ENCODE results near the gene RNH1. TPM values are rescaled to one million over a fixed set of nuclear protein-coding genes. Genes with fewer than 3 reads are reported as not detected.

Gene RNH1
- total RNA-seq, 4 donors from 2014 or later: 206 to 378 (median 222) TPM

GRCh38 chr11:496834-497564 lies 10.0 kb downstream of the RNH1 start:
- intact Hi-C loops (cut with DNase I): loop anchor here (5.0 kb wide), 1 partner anchor 35 kb away; no protein-coding TSS in a partner anchor
- Histone ChIP-seq H3K4me1 (peaks cover 0 to 8% (median under 1%) of the 10 kb centered on the region in 3 donors), H3K36me3 (peaks cover 60 to 97% (median 76%) of the 10 kb centered on the region in 3 donors), H3K4me3 (no peak overlapping the region), H3K27me3 (no peaks in the 10 kb centered on the region), H3K9me3 (no peaks in the 10 kb centered on the region), H3K27ac (no peak overlapping the region)
- WGBS, 2 donors: 92 to 93% methylated on average over 34 of the region's 34 CpGs
- no peak for DNase-seq
- TF ChIP-seq, protein P1, sequence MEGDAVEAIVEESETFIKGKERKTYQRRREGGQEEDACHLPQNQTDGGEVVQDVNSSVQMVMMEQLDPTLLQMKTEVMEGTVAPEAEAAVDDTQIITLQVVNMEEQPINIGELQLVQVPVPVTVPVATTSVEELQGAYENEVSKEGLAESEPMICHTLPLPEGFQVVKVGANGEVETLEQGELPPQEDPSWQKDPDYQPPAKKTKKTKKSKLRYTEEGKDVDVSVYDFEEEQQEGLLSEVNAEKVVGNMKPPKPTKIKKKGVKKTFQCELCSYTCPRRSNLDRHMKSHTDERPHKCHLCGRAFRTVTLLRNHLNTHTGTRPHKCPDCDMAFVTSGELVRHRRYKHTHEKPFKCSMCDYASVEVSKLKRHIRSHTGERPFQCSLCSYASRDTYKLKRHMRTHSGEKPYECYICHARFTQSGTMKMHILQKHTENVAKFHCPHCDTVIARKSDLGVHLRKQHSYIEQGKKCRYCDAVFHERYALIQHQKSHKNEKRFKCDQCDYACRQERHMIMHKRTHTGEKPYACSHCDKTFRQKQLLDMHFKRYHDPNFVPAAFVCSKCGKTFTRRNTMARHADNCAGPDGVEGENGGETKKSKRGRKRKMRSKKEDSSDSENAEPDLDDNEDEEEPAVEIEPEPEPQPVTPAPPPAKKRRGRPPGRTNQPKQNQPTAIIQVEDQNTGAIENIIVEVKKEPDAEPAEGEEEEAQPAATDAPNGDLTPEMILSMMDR (IDR thresholded peaks at IDR 0.05): no peak
- TF ChIP-seq POLR2A (IDR thresholded peaks at IDR 0.05): no peak

DNA sequence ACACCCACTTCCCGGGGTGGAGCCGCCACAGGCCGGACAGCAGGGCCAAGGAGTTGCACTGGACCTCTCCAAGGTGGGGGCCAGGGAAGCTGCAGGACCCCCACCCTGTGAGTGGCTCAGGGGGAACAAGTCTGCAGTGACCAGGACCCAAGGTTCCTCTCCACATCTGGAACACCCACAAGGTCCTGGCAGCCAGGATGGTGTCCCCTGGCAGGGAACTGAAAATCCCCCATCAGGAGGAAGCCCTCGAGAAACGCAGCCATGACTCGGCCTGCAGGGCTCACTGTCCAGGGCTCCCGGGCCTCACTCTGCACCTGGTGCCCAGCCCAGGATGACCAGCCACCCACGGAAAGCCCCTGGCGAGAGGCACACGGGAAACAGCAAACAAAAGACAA lies 11.5 kb downstream of the RNH1 start:
- no peaks in the 10 kb centered on the region for H3K27me3 ChIP-seq
- 75 to 100% methylated on average over 3 to 5 of the region's 10 CpGs for WGBS, 2 donors
- H3K9me3 ChIP-seq: no peaks in the 10 kb centered on the region
- no peak overlapping the region for H3K27ac ChIP-seq
- peaks cover 50 to 92% (median 65%) of the 10 kb centered on the region in 3 donors for H3K36me3 ChIP-seq
- intact Hi-C loops (cut with DNase I): loop anchor here (5.0 kb wide), 1 partner anchor 33 kb away; no protein-coding TSS in a partner anchor
- H3K4me1 ChIP-seq: no peaks in the 10 kb centered on the region
- H3K4me3 ChIP-seq: no peak overlapping the region
- no peak for DNase-seq
- TF ChIP-seq, protein P1 (IDR thresholded peaks at IDR 0.05): no peak
- no peak for TF ChIP-seq POLR2A (IDR thresholded peaks at IDR 0.05)

DNA sequence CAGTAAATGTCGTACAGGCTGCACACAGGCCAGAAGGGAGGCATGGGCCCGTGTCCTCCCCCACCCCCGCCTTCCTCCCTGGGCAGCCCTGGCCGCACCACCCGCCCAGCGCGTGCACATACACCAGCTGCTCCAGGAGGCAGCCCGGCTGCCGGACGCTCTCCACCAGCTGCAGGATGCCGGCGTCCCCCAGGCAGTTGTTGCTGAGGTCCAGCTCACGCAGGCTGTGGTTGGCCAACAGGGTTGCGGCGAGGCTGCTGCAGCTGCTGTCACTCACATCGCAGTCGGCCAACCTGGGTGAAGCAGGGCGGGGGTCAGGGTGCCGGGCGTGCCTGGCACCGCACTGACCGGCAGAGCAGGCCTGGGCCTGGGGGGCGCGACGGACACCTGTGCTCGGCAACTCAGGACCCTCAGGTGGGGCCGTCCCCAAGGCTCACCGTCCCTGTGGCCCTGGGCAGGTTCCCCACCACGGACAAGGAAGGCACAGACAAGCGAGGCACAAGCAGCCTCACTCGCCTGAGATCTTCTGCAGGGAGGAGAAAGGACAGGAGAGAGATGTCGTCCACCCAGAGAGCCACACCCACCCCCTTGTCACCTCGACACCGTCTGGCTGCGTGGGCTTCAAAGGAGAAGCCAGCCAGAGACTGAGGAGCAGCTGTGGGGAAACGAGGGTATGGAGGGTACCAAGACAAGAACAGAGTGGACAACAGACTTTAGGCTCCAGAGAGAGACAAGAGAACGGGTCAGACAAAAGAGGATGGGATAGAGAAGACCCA lies 12.1 kb downstream of the RNH1 start:
- no peak for TF ChIP-seq POLR2A (IDR thresholded peaks at IDR 0.05)
- TF ChIP-seq, protein P1 (IDR thresholded peaks at IDR 0.05): no peak
- DNase-seq: no peak
- peaks cover 44 to 92% (median 64%) of the 10 kb centered on the region in 3 donors for H3K36me3 ChIP-seq
- no peak overlapping the region for H3K27ac ChIP-seq
- WGBS, 2 donors: 76 to 80% methylated on average over 3 to 6 of the region's 37 CpGs
- no peaks in the 10 kb centered on the region for H3K4me1 ChIP-seq
- H3K4me3 ChIP-seq: no peak overlapping the region
- H3K27me3 ChIP-seq: no peaks in the 10 kb centered on the region
- intact Hi-C loops (cut with DNase I): loop anchor here (5.0 kb wide), 1 partner anchor 33 kb away; no protein-coding TSS in a partner anchor
- H3K9me3 ChIP-seq: no peaks in the 10 kb centered on the region

DNA sequence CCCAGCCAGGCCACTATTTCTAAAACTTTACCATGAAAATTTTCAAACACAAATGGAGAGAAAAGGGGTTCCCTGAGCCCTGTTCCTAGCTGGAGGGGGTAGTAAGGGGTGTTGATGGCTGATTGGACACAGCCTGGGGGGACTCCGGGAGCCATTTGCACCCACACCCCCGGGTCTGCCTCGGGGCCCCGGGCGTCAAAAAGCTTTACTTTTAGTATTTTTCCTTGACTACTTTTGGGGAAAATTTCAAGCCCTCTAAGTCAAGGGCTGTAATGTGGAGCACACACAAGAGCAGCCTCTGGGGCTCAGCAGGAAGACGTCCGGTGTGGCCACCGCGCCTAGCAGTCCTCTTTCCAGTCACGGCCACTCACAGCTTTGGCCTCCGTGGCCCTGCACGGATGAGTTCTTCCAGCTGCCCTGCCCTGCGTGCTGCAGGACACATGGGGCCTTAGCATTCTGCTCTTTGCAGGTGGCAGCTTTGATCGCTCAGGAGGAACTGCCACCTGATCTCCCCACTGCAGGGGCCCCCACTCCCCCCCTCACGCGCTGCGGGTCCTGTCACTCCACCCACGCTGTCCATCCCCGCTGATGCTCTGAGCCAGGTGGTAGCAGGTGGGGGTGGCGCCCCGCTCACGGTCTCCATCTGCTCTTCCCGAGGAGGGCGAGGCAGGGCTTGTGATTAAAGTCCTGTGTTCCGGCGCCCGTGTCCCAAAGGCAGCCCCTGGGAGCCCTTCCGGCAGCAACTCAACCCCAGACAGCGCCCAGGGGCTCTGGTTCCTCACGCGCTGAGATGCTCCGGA lies 14.4 kb downstream of the RNH1 start:
- WGBS, 2 donors: 83 to 84% methylated on average over 16 to 18 of the region's 32 CpGs
- intact Hi-C loops (cut with DNase I): no loop called here
- DNase-seq: no peak

More for the DNA sequence above, 14.4 kb downstream of the RNH1 start:
- H3K9me3 ChIP-seq: no peaks in the 10 kb centered on the region
- H3K27ac ChIP-seq: no peak overlapping the region
- no peaks in the 10 kb centered on the region for H3K27me3 ChIP-seq
- TF ChIP-seq POLR2A (IDR thresholded peaks at IDR 0.05): no peak
- TF ChIP-seq, protein P1 (IDR thresholded peaks at IDR 0.05): no peak
- H3K36me3 ChIP-seq: peaks cover 21 to 92% (median 41%) of the 10 kb centered on the region in 3 donors
- no peak overlapping the region for H3K4me3 ChIP-seq
- H3K4me1 ChIP-seq: no peaks in the 10 kb centered on the region
